HG03342 (cell line): ENCODE results near the gene ATP6V0D1.
"Not testable (repeated sequence)": the region's sequence is repeated elsewhere in the genome, so short reads cannot be mapped to it uniquely, and the experiment has no call there.

Source experiments
- ATAC-seq: cut with Tn5 transposase; IDR thresholded peaks from one replicate; pipeline ENCODE4 v1.9.1; 2021; ENCODE audit warnings: mild to moderate bottlenecking, moderate library complexity; ENCODE audit not compliant: unreplicated experiment

ATP6V0D1 gene

GRCh38 chr16:67429799-67430503 is 51.0 kb downstream of the ATP6V0D1 start:
- ATAC-seq = no peak

- no peak for ATAC-seq
Observed at GRCh38 chr16:67429053-67429798, 51.7 kb downstream of the ATP6V0D1 start.

DNA sequence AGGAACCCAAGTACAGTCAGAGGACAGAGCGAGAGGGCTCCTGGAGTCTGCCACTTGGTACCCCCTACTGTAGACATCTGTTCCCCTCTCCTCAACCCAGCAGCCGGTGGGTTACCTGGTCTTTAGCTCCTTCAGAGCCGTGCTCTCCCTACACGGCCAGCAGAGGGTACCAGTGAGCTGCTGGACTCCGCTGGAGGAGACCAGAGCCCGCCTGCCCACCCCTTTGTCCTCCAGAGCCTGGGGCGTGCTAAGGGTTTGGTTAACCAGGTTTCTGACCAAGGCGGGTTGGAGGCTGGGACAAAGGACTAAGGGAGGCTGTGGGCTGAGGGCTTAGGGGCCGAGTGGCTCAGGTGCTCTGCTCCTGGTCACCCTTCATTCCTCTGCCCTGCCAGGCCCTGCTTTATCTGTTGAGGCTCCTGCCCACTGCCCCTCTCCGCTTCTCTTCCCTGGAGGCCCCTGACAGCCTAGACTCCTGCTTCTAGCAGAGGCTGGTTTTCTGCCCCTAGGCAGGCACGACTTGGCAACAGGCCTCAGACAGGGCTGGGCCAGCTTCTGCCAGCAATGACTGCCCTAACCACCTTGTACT is 52.7 kb downstream of the ATP6V0D1 start:
- ATAC-seq = no peak

GRCh38 chr16:67426950-67427349 is 54.0 kb downstream of the ATP6V0D1 start:
- ATAC-seq = no peak

- no peak for ATAC-seq
Observed at GRCh38 chr16:67426022-67426421, 54.9 kb downstream of the ATP6V0D1 start.

GRCh38 chr16:67425580-67425979 is 55.4 kb downstream of the ATP6V0D1 start:
- no peak for ATAC-seq

DNA sequence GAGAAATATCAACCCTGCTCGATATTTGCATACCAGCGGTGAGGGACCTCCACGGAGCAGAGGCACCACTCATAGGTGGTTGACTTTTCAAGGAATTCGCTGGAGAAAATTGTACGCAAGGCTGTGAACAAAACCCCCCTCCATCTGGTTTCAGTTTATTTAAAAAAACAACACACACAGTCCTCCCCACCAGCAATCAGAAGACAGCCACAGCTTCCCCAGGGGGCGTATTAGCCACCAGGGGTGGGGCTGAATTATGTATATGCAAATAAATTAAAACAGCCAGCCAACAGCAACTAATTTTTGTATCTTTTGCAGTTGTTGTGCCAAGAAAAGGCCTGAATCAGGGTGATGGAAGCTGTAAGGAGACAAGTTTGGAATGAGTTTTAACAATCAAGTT is 55.9 kb downstream of the ATP6V0D1 start:
- ATAC-seq = no peak

- ATAC-seq = no peak
Observed at GRCh38 chr16:67424261-67424615, 56.7 kb downstream of the ATP6V0D1 start.

GRCh38 chr16:67423611-67424260 is 57.2 kb downstream of the ATP6V0D1 start:
- no peak for ATAC-seq

GRCh38 chr16:67423015-67423414 is 57.9 kb downstream of the ATP6V0D1 start:
- ATAC-seq = no peak

- ATAC-seq = no peak
Observed at GRCh38 chr16:67421030-67421429, 59.9 kb downstream of the ATP6V0D1 start.

DNA sequence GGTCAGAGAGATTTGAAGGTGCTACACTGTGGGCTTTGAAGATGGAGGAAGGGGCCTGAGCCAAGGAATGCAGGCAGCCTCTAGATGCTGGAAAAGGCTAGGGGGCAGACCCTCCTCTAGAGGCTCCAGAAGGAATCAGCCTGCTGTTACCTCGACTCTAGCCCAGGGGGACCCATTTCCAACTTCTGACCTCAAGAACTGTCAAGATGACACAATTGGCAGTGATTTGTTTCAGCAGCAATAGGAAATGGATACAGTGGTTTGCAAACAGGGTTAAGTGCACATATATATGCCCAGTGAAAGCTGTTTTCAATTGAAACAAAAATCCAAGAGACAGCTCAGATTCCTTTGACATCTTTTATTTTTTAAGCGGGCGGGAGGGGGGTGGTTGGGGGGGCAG is 61.0 kb downstream of the ATP6V0D1 start:
- no peak for ATAC-seq

- ATAC-seq = no peak
Observed at GRCh38 chr16:67419502-67419901, 61.5 kb downstream of the ATP6V0D1 start.

DNA sequence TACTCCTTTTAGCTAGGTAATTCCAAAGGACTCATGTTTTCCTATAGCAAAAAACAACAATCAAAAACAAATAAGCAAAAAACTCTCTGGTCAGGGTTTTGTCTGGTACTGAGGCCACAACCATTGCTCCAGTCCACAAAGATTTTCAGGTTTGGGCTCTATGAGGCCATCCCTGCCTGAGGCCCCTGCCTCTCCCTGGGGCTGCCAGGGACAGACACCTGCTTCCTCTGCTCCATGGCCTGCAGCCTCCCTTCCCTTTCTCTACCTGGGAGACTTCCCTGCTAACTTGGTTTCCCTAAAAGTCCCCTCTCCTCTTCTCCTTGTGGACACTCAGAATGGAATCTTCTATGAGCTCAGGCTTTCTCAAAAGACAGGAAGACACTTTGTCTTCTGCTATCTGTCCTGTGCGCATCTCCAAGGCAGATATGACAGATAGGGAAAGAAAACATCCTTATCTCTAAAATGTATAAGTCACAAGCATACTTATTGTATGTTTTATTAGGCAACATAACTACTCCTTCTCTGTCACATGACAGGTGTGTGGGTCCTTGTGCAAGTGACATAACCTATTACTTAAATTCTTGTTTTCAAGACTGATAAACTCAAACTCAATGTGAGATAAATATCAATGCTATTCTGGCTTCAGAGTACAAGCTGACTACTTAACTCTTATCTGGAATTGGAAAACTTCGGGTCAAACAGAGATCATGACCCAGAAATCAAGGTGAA is 63.5 kb downstream of the ATP6V0D1 start:
- ATAC-seq = no peak

DNA sequence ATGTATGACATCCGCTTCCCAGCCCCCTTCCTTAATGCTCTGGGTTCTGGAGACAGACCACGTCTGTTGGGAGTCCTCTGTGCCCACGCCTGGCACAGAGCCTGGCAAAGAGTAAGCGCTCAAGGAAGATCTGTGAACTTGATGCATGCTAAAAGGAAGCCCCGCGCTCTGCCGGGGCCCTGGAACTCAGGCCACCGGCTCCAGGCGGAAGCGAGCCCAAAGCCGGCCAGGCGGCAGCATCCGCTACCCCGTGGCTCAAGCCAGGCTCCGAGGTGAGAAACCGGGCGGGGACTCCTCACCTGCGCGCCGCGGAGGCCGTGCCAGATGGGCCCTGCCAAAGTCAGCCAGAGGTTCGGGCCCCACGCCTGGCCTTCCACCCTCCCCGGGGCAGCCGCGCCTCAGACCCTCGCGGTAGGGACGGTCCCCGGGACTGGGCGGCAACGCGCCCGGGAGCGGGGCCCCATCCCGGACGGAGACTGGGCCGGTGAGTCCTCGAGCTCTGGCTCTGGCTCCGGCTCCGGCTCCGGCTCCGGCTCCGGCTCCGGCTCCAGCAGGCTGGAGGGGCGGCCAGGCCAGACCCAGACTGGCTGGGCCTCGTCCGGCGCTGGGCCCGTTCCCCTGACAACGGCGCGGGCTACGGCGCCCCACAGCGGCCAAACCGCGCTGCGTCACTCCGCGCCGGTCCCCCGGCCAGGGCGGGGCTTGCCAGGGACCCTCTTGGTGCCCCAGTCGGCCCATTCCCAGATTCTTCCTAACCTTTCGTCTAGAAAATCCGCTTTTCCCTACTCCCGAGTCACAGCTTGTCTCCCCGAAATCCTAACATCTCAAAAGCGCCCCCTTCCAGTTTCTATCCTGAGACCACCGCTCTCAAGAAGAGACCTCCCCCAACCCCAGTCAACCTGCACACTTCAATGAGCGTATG is 64.8 kb downstream of the ATP6V0D1 start, which contains the start of gene ZDHHC1:
ZDHHC1 (minus strand) TSS at position 606 of the 922 bp plus-strand sequence. CDS start 8,702 bp downstream, outside the sequence.
- ATAC-seq = no peak

DNA sequence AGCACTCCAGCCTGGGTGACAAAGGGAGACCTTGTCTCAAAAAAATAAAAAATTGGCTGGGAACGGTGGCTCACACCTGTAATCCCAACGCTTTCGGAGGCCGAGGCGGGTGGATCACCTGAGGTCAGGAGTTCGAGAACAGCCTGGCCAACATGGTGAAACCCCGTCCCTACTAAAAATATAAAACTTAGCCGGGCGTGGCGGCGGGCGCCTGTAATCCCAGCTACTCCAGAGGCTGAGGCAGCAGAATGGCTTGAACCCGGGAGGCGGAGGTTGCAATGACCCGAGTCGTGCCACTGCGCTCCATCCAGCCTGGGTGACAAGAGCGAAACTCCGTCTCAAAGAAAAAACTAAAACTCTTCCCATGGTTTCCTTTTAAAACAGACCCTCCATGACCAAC is 65.5 kb downstream of the ATP6V0D1 start:
- ATAC-seq = not testable (repeated sequence)

DNA sequence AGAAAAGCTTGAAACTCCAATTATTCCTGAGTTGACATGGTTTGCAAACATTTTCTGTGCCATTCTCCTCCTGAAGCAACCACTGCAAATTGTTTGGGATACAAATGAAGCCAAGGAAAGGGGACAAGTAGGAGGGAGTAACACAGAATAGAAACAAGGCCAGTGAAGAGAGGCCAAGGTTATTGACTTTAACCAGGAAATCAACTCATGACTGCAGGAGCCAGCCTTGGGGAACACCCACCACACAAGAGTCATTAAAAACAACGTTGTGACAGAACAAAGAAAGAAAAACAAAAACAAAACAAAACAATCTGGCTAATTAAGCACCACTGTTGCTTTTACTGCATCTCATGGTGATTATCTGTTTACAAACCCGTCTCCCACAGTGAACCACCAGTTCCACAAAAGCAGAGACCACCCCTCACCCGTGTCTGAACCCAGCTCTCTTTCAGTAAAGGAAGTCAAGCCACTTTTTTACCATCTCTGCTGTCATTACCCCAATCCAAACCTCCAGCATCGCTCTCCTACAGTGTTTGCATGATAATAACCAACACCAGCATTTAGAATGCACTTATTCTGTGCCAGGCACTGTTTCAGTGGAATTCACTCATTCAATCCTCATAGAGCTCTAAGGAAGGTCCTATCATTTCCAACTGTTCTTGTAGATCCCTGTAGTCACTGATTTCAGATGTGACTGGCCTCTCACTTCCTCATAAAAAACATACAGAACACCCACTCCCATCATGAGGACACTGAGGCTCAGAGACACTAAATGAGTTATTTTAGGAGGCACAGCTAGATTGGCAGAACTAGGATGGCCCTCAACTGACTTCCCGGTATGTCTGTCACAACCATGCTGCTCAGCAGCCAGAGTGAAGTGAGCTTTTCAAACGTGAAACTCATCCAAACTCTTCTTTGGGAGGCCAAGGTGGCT is 66.7 kb downstream of the ATP6V0D1 start:
- ATAC-seq = no peak

DNA sequence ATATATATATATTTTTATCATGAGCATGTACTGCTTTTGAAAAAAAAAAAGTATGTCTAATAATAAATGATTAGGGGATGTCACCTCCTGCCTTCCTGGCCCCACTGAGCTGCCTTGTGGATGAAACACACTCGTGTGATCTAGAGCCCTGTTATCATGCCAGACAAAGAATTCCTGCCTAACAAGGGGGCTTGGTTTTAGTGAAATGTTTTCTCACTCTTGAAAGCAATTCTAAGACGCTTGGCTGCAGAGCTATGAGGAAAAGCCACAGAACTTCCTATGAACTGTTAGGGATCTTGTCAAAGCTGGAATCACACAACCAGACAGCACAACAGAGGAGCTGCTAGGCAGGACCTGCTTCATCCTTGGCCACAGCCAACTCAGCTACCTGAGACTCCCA is 68.7 kb downstream of the ATP6V0D1 start:
- no peak for ATAC-seq

DNA sequence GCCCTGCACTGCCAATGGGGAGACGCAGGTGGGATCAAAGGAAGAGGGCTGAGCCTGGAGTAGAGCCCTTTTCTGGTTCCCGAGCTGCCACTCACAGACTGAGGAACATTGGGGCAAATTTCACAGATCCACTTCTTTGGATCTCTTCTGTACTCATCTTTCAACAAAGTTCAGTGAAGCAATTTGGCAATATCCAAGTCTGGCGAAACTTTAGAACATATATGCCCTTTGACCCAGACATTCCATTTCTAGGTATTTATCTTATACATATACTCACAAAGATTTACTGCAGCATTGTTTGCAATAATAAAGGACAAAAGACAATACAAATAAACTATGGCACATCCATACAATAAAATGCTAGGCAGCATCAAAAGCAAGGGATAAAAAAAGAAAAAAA is 69.6 kb downstream of the ATP6V0D1 start:
- ATAC-seq = no peak
